HUES48 (cell line): ENCODE measurements around the gene KAT8.
"Not testable (repeated sequence)": the region's sequence is repeated elsewhere in the genome, so short reads cannot be mapped to it uniquely, and the experiment has no call there.

Experiments used
- H3K27ac ChIP-seq: one replicate; pipeline ENCODE4 v1.7.0; 2013; ENCODE audit warnings: low read depth, low read length, inconsistent platforms
- H3K27me3 ChIP-seq: 2 replicates; pipeline ENCODE4 v1.6.1; 2013; ENCODE audit warnings: mild to moderate bottlenecking, low read length; ENCODE audit not compliant: control insufficient read depth, insufficient read depth
- H3K36me3 ChIP-seq: 2 replicates; pipeline ENCODE4 v1.6.1; 2013; ENCODE audit warnings: low read length; ENCODE audit not compliant: control insufficient read depth, insufficient read depth
- H3K4me1 ChIP-seq: 2 replicates; pipeline ENCODE4 v1.6.1; 2013; ENCODE audit warnings: mild to moderate bottlenecking, low read length; ENCODE audit not compliant: control insufficient read depth, insufficient read depth
- H3K4me3 ChIP-seq: 2 replicates; pipeline ENCODE4 v1.5.1; 2013; ENCODE audit warnings: mild to moderate bottlenecking, low read depth, low read length
- H3K9ac ChIP-seq: 2 replicates; pipeline ENCODE4 v1.6.1; 2013; ENCODE audit warnings: mild to moderate bottlenecking, low read depth, low read length, moderate library complexity
- H3K9me3 ChIP-seq: 2 replicates; pipeline ENCODE4 v1.6.1; 2013; ENCODE audit warnings: low read length; ENCODE audit not compliant: control insufficient read depth, insufficient read depth

Gene KAT8

DNA sequence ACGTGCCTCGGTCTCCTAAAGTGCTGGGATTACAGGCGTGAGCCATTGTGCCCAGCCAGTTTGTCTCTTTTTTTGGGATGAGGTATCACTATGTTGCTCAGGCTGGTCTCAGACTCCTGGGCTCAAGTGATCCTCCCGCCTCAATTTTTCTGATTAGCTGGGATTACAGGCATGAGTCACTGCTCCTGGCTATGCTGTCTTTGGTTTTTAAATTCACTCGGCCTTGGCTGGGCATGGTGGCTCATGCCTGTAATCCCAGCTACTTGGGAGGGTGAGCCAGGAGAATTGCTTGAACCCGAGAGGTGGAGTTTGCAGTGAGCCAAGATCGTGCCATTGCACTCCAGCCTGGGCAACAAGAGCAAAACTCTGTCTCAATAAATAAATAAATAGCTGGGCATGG is 27.0 kb downstream of the KAT8 start:
- H3K27ac ChIP-seq, H3K4me1 ChIP-seq: not testable (repeated sequence)

DNA sequence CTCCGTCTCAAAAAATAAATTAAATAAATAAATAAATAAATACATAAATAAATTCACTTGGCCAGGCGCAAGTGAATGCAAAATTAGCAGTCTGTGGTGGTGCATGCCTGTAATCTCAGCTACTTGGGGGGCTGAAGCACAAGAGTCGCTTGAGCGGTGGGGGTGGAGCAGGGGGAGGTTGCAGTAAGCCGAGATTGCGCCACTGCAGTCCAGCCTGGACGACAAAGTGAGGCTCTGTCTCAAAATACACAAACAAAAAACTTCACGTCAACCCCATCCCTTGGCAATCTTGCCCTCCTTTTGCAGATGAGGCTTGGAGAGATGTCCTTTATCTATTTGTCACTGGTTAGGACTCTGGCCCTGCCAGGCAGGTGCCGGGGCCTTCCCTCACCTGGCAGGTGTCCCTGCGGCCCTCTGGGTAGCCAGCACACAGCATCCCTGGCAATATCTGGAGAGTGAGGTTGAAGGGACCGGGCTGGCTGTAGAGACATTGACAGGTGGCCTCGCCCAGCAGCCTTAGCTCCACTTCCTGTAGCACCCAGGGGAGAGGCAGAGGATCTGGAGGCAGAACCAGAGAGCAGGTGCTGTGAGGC is 28.0 kb downstream of the KAT8 start:
- Histone ChIP-seq H3K36me3 (no peaks in the 10 kb centered on the region), H3K4me3 (no peak overlapping the region), H3K9ac (no peak overlapping the region), H3K9me3 (no peaks in the 10 kb centered on the region), H3K4me1 (peaks cover 8% of the 10 kb centered on the region), H3K27me3 (peaks cover 25% of the 10 kb centered on the region), H3K27ac (no peak overlapping the region)

More for the DNA sequence above, 27.0 kb downstream of the KAT8 start:
- H3K4me3 ChIP-seq, H3K9ac ChIP-seq, H3K9me3 ChIP-seq, H3K36me3 ChIP-seq: not testable (repeated sequence)
- peaks cover 25% of the 10 kb centered on the region for H3K27me3 ChIP-seq

- H3K9me3 ChIP-seq: no peaks in the 10 kb centered on the region
- peak overlapping the region; percentile 64 for H3K4me3 ChIP-seq
- H3K27me3 ChIP-seq: peaks cover 25% of the 10 kb centered on the region
- H3K27ac ChIP-seq: no peak overlapping the region
- no peaks in the 10 kb centered on the region for H3K36me3 ChIP-seq
- no peak overlapping the region for H3K9ac ChIP-seq
- no peaks in the 10 kb centered on the region for H3K4me1 ChIP-seq
These were observed 30.1 kb downstream of the KAT8 start for GRCh38 chr16:31147574-31147973.

DNA sequence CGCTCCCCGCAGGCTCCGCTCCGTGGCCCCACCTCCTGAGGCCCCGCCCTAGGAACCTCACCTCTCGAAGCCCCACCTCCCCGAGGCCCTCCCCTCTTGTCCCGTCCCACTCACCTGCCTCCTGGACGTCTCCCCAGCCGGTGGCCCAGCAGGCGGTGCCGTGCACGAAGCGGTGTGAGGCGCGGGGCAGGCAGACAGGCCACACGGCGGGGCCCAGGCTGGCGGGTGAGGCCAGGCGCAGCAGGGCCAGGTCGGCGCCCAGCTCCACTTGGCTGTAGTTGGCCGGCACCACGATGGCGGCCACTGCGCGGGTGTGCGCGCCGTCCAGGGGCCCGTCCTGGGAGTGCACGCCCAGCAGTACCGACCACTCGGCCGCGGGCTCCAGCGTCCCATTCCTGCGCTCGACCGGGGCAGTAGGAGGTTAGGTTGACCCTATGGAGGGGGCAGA is 30.8 kb downstream of the KAT8 start:
- Histone ChIP-seq H3K27me3 (peaks cover 17% of the 10 kb centered on the region), H3K9me3 (no peaks in the 10 kb centered on the region), H3K9ac (no peak overlapping the region), H3K4me1 (no peaks in the 10 kb centered on the region), H3K27ac (no peak overlapping the region), H3K36me3 (no peaks in the 10 kb centered on the region), H3K4me3 (peak overlapping the region; percentile 64)

GRCh38 chr16:31148896-31149295 is 31.4 kb downstream of the KAT8 start:
- Histone ChIP-seq H3K27me3 (peaks cover 14% of the 10 kb centered on the region), H3K9ac (no peak overlapping the region), H3K9me3 (no peaks in the 10 kb centered on the region), H3K36me3 (no peaks in the 10 kb centered on the region), H3K27ac (no peak overlapping the region), H3K4me1 (no peaks in the 10 kb centered on the region), H3K4me3 (0 out of 2 replicates have a peak overlapping the region, but pooled peaks have one; percentile 64)

GRCh38 chr16:31149332-31149731 is 31.9 kb downstream of the KAT8 start:
- Histone ChIP-seq H3K27ac (no peak overlapping the region), H3K9ac (no peak overlapping the region), H3K27me3 (peaks cover 14% of the 10 kb centered on the region), H3K9me3 (no peaks in the 10 kb centered on the region), H3K4me3 (no peak overlapping the region), H3K4me1 (no peaks in the 10 kb centered on the region), H3K36me3 (no peaks in the 10 kb centered on the region)

GRCh38 chr16:31149894-31150890 is 32.7 kb downstream of the KAT8 start, which contains the start of gene PRSS36:
TSS of gene PRSS36 (minus strand) at chr16:31150066. CDS start at chr16:31150035, 31 bp downstream.
- no peak within 1 kb of the TSS for H3K9ac ChIP-seq
- no peak within 1 kb of the TSS for H3K4me3 ChIP-seq
- H3K4me1 ChIP-seq: no peaks in the 10 kb centered on the region
- peaks cover 14% of the 10 kb centered on the region for H3K27me3 ChIP-seq
- H3K36me3 ChIP-seq: no peaks in the 10 kb centered on the region
- H3K9me3 ChIP-seq: no peaks in the 10 kb centered on the region
- H3K27ac ChIP-seq: no peak within 1 kb of the TSS

DNA sequence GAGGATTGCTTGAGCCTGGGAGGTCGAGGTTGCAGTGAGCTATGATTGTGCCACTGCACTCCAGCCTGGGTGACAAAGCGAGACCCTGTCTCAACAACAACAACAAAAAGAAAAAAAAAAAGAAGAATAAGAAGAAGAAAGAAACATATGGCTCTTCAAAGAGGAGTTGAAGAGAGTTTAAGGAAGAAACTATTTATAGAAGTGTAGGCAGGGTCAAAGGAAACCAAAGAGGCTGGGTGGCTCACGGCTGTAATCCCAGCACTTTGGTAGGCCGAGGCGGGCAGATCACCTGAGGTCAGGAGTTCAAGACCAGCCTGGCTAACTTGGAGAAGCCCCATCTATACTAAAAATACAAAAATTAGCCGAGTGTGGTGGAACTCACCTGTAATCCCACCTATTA is 33.5 kb downstream of the KAT8 start:
- H3K27ac ChIP-seq, H3K9ac ChIP-seq, H3K4me1 ChIP-seq, H3K9me3 ChIP-seq, H3K4me3 ChIP-seq, H3K36me3 ChIP-seq: not testable (repeated sequence)
- H3K27me3 ChIP-seq: peaks cover 14% of the 10 kb centered on the region

DNA sequence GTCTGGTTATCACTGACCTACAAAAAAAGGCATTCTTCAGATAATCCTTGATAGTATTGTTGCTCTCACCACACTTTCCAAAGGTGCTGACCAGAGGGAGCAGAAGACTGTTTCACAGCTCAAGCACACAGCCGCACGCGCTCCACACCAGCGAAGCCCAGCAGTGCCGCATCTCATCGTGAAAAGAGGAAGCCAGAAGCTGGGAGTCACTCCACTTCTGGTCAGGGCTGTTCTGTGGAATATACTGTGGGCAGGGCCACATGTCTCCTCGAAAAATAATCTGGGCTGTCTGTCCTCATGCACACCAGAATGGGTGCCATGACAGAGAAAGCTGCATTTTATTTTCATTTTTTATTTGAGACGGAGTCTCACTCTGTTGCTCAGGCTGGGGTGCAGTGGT is 39.7 kb downstream of the KAT8 start:
- Histone ChIP-seq H3K9ac (no peak overlapping the region), H3K9me3 (no peaks in the 10 kb centered on the region), H3K4me3 (no peak overlapping the region), H3K27ac (no peak overlapping the region), H3K27me3 (no peaks in the 10 kb centered on the region), H3K4me1 (no peaks in the 10 kb centered on the region), H3K36me3 (no peaks in the 10 kb centered on the region)

GRCh38 chr16:31167315-31167714 is 49.9 kb downstream of the KAT8 start:
- no peaks in the 10 kb centered on the region for H3K36me3 ChIP-seq
- H3K27ac ChIP-seq: no peak overlapping the region
- no peaks in the 10 kb centered on the region for H3K4me1 ChIP-seq
- H3K4me3 ChIP-seq: no peak overlapping the region
- no peak overlapping the region for H3K9ac ChIP-seq
- H3K27me3 ChIP-seq: no peaks in the 10 kb centered on the region
- no peaks in the 10 kb centered on the region for H3K9me3 ChIP-seq

- Histone ChIP-seq H3K36me3 (no peaks in the 10 kb centered on the region), H3K27me3 (no peaks in the 10 kb centered on the region), H3K27ac (no peak overlapping the region), H3K9me3 (no peaks in the 10 kb centered on the region), H3K4me3 (no peak overlapping the region), H3K4me1 (no peaks in the 10 kb centered on the region), H3K9ac (no peak overlapping the region)
These were observed 51.4 kb downstream of the KAT8 start for GRCh38 chr16:31168848-31169247.
